ENCODE data around the gene GMPR. TPM values are rescaled to one million over a fixed set of nuclear protein-coding genes. Genes with fewer than 3 reads are reported as not detected.

The GMPR gene
- total and polyA plus RNA-seq, 10 of the 15 experiments (the other 5 are each of a cell fraction or from before 2014, with no cell fraction given) = 0.15 to 1.8 (median 0.49) TPM; not detected in 1

DNA sequence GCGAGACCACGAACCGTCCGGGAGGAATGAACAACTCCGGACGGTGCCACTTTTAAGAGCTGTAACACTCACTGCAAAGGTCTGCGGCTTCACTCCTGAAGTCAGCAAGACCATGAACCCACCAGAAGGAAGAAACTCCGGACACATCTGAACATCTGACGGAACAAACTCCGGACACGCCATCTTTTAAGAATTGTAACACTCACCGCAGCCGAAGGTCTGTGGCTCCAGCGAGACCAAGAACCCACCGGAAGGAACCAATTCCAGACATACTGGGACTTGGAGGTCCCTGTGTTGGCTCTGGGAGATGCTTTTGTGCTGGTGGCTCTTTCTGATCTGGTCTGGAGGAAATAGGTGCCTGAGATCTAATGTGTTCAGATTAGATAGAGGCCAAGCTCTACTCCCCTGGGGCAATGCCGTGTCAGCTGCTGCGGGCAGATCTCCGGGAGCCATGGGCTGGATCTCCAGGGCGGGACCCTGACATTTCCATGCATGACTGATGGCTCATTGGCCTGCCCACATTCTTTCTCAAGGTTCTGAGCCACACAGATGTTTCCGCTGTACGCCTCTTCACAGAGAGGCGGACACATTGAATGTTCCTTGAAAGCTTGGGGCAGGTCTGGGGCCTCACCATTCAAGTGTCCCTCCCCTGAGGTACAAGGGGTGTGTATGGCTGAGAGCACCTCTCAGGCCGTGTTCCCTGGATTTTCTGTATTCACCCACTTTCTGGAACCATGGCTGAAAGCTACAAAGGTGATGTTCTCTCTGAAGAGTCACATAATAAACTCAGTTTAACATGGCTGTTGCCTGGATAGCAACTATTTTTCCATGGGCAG lies 29.3 kb downstream of the GMPR start:
- H3K9me3 ChIP-seq (replicated peaks; ENCODE audit: control insufficient read depth, insufficient read depth, low read length) = no peaks in the 10 kb centered on the region
- 68% methylated on average over 23 of the region's 23 CpGs for WGBS (ENCODE audit: insufficient coverage, insufficient replicate concordance, low lambda C conversion rate, missing lambda C conversion rate)
- H3K79me2 ChIP-seq (ENCODE audit: control insufficient read depth, insufficient read depth, low read length) = no peaks in the 10 kb centered on the region
- H2AFZ ChIP-seq (ENCODE audit: control insufficient read depth, low read depth, low read length) = no peak overlapping the region
- no peak overlapping the region for H3K27ac ChIP-seq (ENCODE audit: control insufficient read depth, insufficient read depth)
- no peak for FAIRE-seq
- BruUV-seq (replicated peaks) = no TSS peak
- no peak for DNase-seq (ENCODE audit: low read depth, low spot score)
- ChIA-PET SMC1A (ENCODE audit: uncharacterized antibody, unreplicated experiment) (no interaction called here), RAD21 (ENCODE audit: unreplicated experiment) (no interaction called here), POLR2A (no interaction called here), CTCF (interaction anchor here (1.0 kb wide), 1 partner anchor 18 kb away, joined by 3 read pairs; no protein-coding TSS in a partner anchor)
- H3K4me1 ChIP-seq (ENCODE audit: control insufficient read depth, insufficient read depth, low read length) = no peaks in the 10 kb centered on the region
- no peaks in the 10 kb centered on the region; a peak in 1 of 4 replicates for H3K27me3 ChIP-seq (replicated peaks in 1 of 2; ENCODE audit: control insufficient read depth in 2 of 2, insufficient read depth in 2 of 2, low read length in 1 of 2)
- in situ Hi-C loops (cut with MboI) = no loop called here
- H3K4me3 ChIP-seq = no peak overlapping the region
- no peak for ATAC-seq
- H3K9ac ChIP-seq (ENCODE audit: control insufficient read depth, insufficient read depth, low read length) = no peak overlapping the region
- H4K20me1 ChIP-seq (ENCODE audit: control insufficient read depth, insufficient read depth) = no peaks in the 10 kb centered on the region
- no peak overlapping the region for H3K4me2 ChIP-seq (ENCODE audit: control insufficient read depth, insufficient read depth)
- H3K36me3 ChIP-seq (ENCODE audit: control insufficient read depth in 2 of 2, insufficient read depth in 2 of 2, low read length in 1 of 2) = no peaks in the 10 kb centered on the region
- intact Hi-C loops (cut with micrococcal nuclease; ENCODE audit: unreplicated experiment) = no loop called here
- no peak for TF ChIP-seq IKZF2 (IDR thresholded peaks at IDR 0.05)
- no peak for TF ChIP-seq SP1 (IDR thresholded peaks at IDR 0.05; ENCODE audit: low read depth, low read length)
- TF ChIP-seq HCFC1 (IDR thresholded peaks at IDR 0.05; ENCODE audit: low read length) = no peak
- no peak for TF ChIP-seq SMAD5 (IDR thresholded peaks at IDR 0.05; ENCODE audit: low read depth)
- no peak for TF ChIP-seq KAT2A (conservative IDR thresholded peaks at IDR 0.05; ENCODE audit: control insufficient read depth, low read depth, low read length)
- no peak for TF ChIP-seq SUPT20H (IDR thresholded peaks at IDR 0.05; ENCODE audit: borderline replicate concordance, control insufficient read depth, low read depth, low read length)
- no peak for TF ChIP-seq ZZZ3 (IDR thresholded peaks at IDR 0.05; ENCODE audit: control insufficient read depth, insufficient read length, low read depth)
- no peak for TF ChIP-seq SMAD1 (IDR thresholded peaks at IDR 0.05; ENCODE audit: low read depth, partially characterized antibody)
- TF ChIP-seq EP300 (IDR thresholded peaks at IDR 0.05; ENCODE audit: borderline replicate concordance in 1 of 2, control insufficient read depth in 1 of 2, low read depth in 2 of 2, low read length in 2 of 2) = no peak
- TF ChIP-seq, protein P1, sequence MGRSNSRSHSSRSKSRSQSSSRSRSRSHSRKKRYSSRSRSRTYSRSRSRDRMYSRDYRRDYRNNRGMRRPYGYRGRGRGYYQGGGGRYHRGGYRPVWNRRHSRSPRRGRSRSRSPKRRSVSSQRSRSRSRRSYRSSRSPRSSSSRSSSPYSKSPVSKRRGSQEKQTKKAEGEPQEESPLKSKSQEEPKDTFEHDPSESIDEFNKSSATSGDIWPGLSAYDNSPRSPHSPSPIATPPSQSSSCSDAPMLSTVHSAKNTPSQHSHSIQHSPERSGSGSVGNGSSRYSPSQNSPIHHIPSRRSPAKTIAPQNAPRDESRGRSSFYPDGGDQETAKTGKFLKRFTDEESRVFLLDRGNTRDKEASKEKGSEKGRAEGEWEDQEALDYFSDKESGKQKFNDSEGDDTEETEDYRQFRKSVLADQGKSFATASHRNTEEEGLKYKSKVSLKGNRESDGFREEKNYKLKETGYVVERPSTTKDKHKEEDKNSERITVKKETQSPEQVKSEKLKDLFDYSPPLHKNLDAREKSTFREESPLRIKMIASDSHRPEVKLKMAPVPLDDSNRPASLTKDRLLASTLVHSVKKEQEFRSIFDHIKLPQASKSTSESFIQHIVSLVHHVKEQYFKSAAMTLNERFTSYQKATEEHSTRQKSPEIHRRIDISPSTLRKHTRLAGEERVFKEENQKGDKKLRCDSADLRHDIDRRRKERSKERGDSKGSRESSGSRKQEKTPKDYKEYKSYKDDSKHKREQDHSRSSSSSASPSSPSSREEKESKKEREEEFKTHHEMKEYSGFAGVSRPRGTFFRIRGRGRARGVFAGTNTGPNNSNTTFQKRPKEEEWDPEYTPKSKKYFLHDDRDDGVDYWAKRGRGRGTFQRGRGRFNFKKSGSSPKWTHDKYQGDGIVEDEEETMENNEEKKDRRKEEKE (IDR thresholded peaks at IDR 0.05) = no peak
- no peak for TF ChIP-seq STAT1 (conservative IDR thresholded peaks at IDR 0.05)
- TF ChIP-seq CEBPB (IDR thresholded peaks at IDR 0.05; ENCODE audit: borderline replicate concordance in 1 of 2, low read depth in 2 of 2, low read length in 2 of 2) = no peak
- TF ChIP-seq PKNOX1 (IDR thresholded peaks at IDR 0.05) = no peak
- no peak for TF ChIP-seq RCOR1 (conservative IDR thresholded peaks at IDR 0.05; ENCODE audit: low read depth, low read length)
- TF ChIP-seq, protein P2, sequence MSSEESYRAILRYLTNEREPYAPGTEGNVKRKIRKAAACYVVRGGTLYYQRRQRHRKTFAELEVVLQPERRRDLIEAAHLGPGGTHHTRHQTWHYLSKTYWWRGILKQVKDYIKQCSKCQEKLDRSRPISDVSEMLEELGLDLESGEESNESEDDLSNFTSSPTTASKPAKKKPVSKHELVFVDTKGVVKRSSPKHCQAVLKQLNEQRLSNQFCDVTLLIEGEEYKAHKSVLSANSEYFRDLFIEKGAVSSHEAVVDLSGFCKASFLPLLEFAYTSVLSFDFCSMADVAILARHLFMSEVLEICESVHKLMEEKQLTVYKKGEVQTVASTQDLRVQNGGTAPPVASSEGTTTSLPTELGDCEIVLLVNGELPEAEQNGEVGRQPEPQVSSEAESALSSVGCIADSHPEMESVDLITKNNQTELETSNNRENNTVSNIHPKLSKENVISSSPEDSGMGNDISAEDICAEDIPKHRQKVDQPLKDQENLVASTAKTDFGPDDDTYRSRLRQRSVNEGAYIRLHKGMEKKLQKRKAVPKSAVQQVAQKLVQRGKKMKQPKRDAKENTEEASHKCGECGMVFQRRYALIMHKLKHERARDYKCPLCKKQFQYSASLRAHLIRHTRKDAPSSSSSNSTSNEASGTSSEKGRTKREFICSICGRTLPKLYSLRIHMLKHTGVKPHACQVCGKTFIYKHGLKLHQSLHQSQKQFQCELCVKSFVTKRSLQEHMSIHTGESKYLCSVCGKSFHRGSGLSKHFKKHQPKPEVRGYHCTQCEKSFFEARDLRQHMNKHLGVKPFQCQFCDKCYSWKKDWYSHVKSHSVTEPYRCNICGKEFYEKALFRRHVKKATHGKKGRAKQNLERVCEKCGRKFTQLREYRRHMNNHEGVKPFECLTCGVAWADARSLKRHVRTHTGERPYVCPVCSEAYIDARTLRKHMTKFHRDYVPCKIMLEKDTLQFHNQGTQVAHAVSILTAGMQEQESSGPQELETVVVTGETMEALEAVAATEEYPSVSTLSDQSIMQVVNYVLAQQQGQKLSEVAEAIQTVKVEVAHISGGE (CRISPR knock-in tag; IDR thresholded peaks at IDR 0.05) = no peak
- no peak for TF ChIP-seq RAD51 (IDR thresholded peaks at IDR 0.05)
- no peak for TF ChIP-seq MEF2B (IDR thresholded peaks at IDR 0.05; ENCODE audit: partially characterized antibody, poor library complexity, severe bottlenecking)
